GM12878 (cell line): Measurements from ENCODE around the gene ABCC4. TPM values are rescaled to one million over a fixed set of nuclear protein-coding genes. Genes with fewer than 3 reads are reported as not detected.
A peak's percentile ranks its signal among the peaks of the same experiment; 100 is the strongest.

Source experiments
- ATAC-seq: fragments of 200-7000 bp; cut with Tn5 transposase; 3 replicates; pipeline ENCODE4 v1.9.1; 2020; ENCODE audit warnings: mild to moderate bottlenecking, moderate library complexity
- BruUV-seq: library from RNA; stranded (reverse); fragments of 400-500 nt; replicated peaks from 2 replicates; lab custom pipeline; 2021; lab: Mats Ljungman, UMichigan
- CTCF ChIA-PET: fragments of 300-600 bp; sonication (Branson Sonifier 250); formaldehyde crosslinking; extraction: SDS; loops from one replicate; lab custom pipeline; 2021; ENCODE audit warnings: inconsistent platforms; lab: Yijun Ruan, JAX
- POLR2A ChIA-PET: fragments of 350-600 bp; formaldehyde crosslinking; extraction: SDS; loops from one replicate; lab custom pipeline; 2021; ENCODE audit warnings: inconsistent platforms; lab: Charles Lee
- RAD21 ChIA-PET: fragments of 300-600 bp; sonication (Branson Sonifier 250); formaldehyde crosslinking; loops from one replicate; lab custom pipeline; 2023; ENCODE audit warnings: antibody characterized with exemption; ENCODE audit not compliant: unreplicated experiment; lab: Charles Lee
- SMC1A ChIA-PET: fragments of 300-600 bp; sonication (Branson Sonifier 250); formaldehyde crosslinking; loops from one replicate; lab custom pipeline; 2023; ENCODE audit not compliant: unreplicated experiment, uncharacterized antibody; lab: Charles Lee
- DNase-seq: peaks from one replicate; pipeline ENCODE4 v3.0.0-alpha.2; 2011; ENCODE audit warnings: low read depth, low spot score
- FAIRE-seq: peaks from 3 replicates; lab custom pipeline; 2011; peaks lifted over from hg19 to GRCh38; lab: Jason Lieb, UNC
- H2AFZ ChIP-seq: 2 replicates; pipeline ENCODE4 v1.6.0; 2011; ENCODE audit warnings: low read depth, low read length, control low read depth; ENCODE audit not compliant: control insufficient read depth
- H3K27ac ChIP-seq: 2 replicates; pipeline ENCODE4 v1.5.1; 2011; ENCODE audit warnings: control low read depth; ENCODE audit not compliant: control insufficient read depth, insufficient read depth
- H3K27me3 ChIP-seq, 2 experiments: replicated peaks in 1 of 2; 2 replicates each; pipeline versions ENCODE4 v1.6.0 to v1.6.1; 2011; ENCODE audit warnings: low read length in 1 of 2; ENCODE audit not compliant: control insufficient read depth in 2 of 2, insufficient read depth in 2 of 2
- H3K36me3 ChIP-seq, 2 experiments: 2 replicates each; pipeline ENCODE4 v1.5.1; 2011; ENCODE audit warnings: low read length in 1 of 2; ENCODE audit not compliant: control insufficient read depth in 2 of 2, insufficient read depth in 2 of 2
- H3K4me1 ChIP-seq: 2 replicates; pipeline ENCODE4 v1.6.1; 2011; ENCODE audit warnings: mild to moderate bottlenecking, low read length, moderate library complexity, mixed read lengths; ENCODE audit not compliant: control insufficient read depth, insufficient read depth
- H3K4me2 ChIP-seq: 2 replicates; pipeline ENCODE4 v1.6.0; 2011; ENCODE audit warnings: control low read depth; ENCODE audit not compliant: control insufficient read depth, insufficient read depth
- H3K4me3 ChIP-seq: fragments of 200-600 bp; sonication (generic); 2 replicates; pipeline ENCODE4 v1.5.1; 2016
- H3K79me2 ChIP-seq: 2 replicates; pipeline ENCODE4 v1.6.0; 2011; ENCODE audit warnings: low read length; ENCODE audit not compliant: control insufficient read depth, insufficient read depth
- H3K9ac ChIP-seq: 2 replicates; pipeline ENCODE4 v1.8.0; 2011; ENCODE audit warnings: low read length, control low read depth, mixed read lengths; ENCODE audit not compliant: control insufficient read depth, insufficient read depth
- H3K9me3 ChIP-seq: replicated peaks from 3 replicates; pipeline ENCODE4 v1.5.1; 2011; ENCODE audit warnings: mild to moderate bottlenecking, low read length; ENCODE audit not compliant: control insufficient read depth, insufficient read depth
- H4K20me1 ChIP-seq: 2 replicates; pipeline ENCODE4 v1.6.0; 2011; ENCODE audit not compliant: control insufficient read depth, insufficient read depth
- GABPA ChIP-seq: IDR thresholded peaks from 2 replicates; pipeline ENCODE4 v1.6.1; 2014; ENCODE audit warnings: antibody characterized with exemption, low read depth, mild to moderate bottlenecking, inconsistent platforms
- SRF ChIP-seq, 2 experiments: IDR thresholded peaks; 2 replicates each; pipeline ENCODE4 v1.6.1; 2011; ENCODE audit warnings: low read depth in 2 of 2, low read length in 2 of 2, mild to moderate bottlenecking in 1 of 2, moderate library complexity in 1 of 2
- TCF7 ChIP-seq: IDR thresholded peaks from 2 replicates; pipeline ENCODE4 v1.6.1; 2014; ENCODE audit warnings: antibody characterized with exemption, borderline replicate concordance
- ZNF592 ChIP-seq: fragments of 450-650 bp; IDR thresholded peaks from 2 replicates; pipeline ENCODE4 v1.6.1; 2017; ENCODE audit warnings: mild to moderate bottlenecking, moderate library complexity
- ZZZ3 ChIP-seq: IDR thresholded peaks from 2 replicates; pipeline ENCODE4 v1.6.1; 2011; ENCODE audit warnings: low read depth; ENCODE audit not compliant: control insufficient read depth, insufficient read length
- WGBS: methylation state at CpG from one replicate; pipeline ENCODE4 v1.1.6; 2016; ENCODE audit warnings: low lambda C conversion rate; ENCODE audit not compliant: insufficient replicate concordance, insufficient coverage; ENCODE audit errors: missing lambda C conversion rate; 5-methylcytosine and 5-hydroxymethylcytosine counted together
- in situ Hi-C: fragments of 300-500 bp; cut with MboI; formaldehyde crosslinking; loops from 9 replicates; pipeline ENCODE4 v1.14.3; 2018; ENCODE audit warnings: mixed read lengths
- intact Hi-C: fragments of 100-400 bp; cut with micrococcal nuclease; formaldehyde crosslinking; loops from one replicate; pipeline ENCODE4 v1.14.2; 2022; ENCODE audit not compliant: unreplicated experiment
- polyA plus RNA-seq, 11 experiments: library from polyadenylated mRNA; depleted of rRNA in 4 of 11; unstranded in 6 of 11; stranded (reverse) in 5 of 11; fragments of >200 nt; fragmentation: Nextera tagmentation in 4 of 11; fragmentation: Illumina TruSeq in 1 of 11; extraction: Ambion mirVana in 4 of 11; extraction: Trizol in 1 of 11; gene quantifications; 1 replicate in 1 of 11; 2 replicates in 10 of 11; pipeline versions ENCODE4 v1.2.1 to v1.2.3, GENCODE V29; 2011 to 2016; ENCODE audit warnings: inconsistent platforms in 2 of 11, missing spikeins in 2 of 11, low read depth in 1 of 11
- total RNA-seq, 4 experiments: library from RNA; depleted of rRNA in 3 of 4; stranded (reverse); fragments of >200 nt in 3 of 4; fragmentation: Illumina TruSeq in 1 of 4; extraction: Trizol in 1 of 4; gene quantifications; 2 replicates each; pipeline versions ENCODE4 v1.2.1 to v1.2.3, GENCODE V29; 2013 to 2021
- TF ChIP-seq, protein P1 (sequence below): fragments of 450-650 bp; IDR thresholded peaks from 2 replicates; pipeline ENCODE4 v1.6.1; 2018; ENCODE audit warnings: mild to moderate bottlenecking, low read depth, moderate library complexity; ENCODE audit not compliant: partially characterized antibody

Gene ABCC4
- total and polyA plus RNA-seq, 10 of the 15 experiments (the other 5 are each of a cell fraction or from before 2014, with no cell fraction given): 7.2 to 44.4 (median 24.1) TPM

DNA sequence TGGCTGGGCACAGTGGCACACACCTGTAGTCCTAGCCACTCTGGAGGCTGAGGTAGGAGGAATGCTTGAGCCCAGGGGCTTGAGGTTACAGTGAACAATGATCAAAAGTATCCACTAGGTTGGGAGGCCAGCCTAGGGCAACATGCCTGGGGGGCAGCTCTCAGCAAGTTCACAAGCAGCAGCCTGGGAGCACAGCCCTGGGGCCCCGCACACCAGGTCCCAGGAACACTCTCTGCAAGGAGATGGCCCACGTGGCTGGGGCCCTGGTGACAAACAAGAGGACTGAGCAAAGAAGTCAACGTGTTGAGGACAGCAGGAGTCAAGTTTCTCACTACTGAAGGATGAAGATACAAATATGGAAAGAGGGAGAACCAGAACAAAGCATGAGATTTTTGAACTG lies 39.3 kb downstream of the ABCC4 start:
- FAIRE-seq (no peak), ATAC-seq (no peak)
- RAD21 ChIA-PET: interaction anchor here (1.0 to 5.0 kb wide), 8 partner anchors 11 to 119 kb away, joined by 3 to 88 read pairs (median 5); partner anchors contain the start of gene ABCC4
- peaks cover 56% of the 10 kb centered on the region for H3K4me1 ChIP-seq
- no peaks in the 10 kb centered on the region for H4K20me1 ChIP-seq
- H3K27ac ChIP-seq: peak overlapping the region; percentile 91
- CTCF ChIA-PET: interaction anchor here (1.0 to 3.0 kb wide), 7 partner anchors 9 to 73 kb away, joined by 3 to 12 read pairs (median 5); no protein-coding TSS in a partner anchor
- peak overlapping the region; percentile 11; the same call in 1 of the 2 replicates for H3K4me2 ChIP-seq
- intact Hi-C loops: loop anchor here (2.0 to 5.0 kb wide), 3 partner anchors 35 to 70 kb away; partner anchors contain the start of gene ABCC4
- H2AFZ ChIP-seq: no peak overlapping the region
- no peaks in the 10 kb centered on the region for H3K27me3 ChIP-seq
- SMC1A ChIA-PET: interaction anchor here (0.8 to 4.5 kb wide), 17 partner anchors 9 to 121 kb away, joined by 3 to 69 read pairs (median 8); no protein-coding TSS in a partner anchor
- H3K9ac ChIP-seq: peak overlapping the region; percentile 23; the same call in 1 of the 2 replicates
- TF ChIP-seq GABPA: no peak
- TF ChIP-seq, all 136 proteins: peak for 0
- BruUV-seq: no TSS peak
- H3K4me3 ChIP-seq: no peak overlapping the region
- POLR2A ChIA-PET: interaction anchor here (0.8 to 4.9 kb wide), 8 partner anchors 9 to 37 kb away, joined by 3 to 37 read pairs (median 9); partner anchors contain the start of gene ABCC4
- WGBS: 54% methylated on average over 3 of the region's 3 CpGs
- no peak for DNase-seq
- H3K9me3 ChIP-seq: peaks cover under 1% of the 10 kb centered on the region; the same call in 2 of the 3 replicates
- H3K79me2 ChIP-seq: peaks cover 42% of the 10 kb centered on the region
- peaks cover 0 to 10% of the 10 kb centered on the region in 2 experiments; a peak in 3 of 4 replicates for H3K36me3 ChIP-seq
- in situ Hi-C loops: no loop called here

GRCh38 chr13:95260031-95260525 lies 41.2 kb downstream of the ABCC4 start:
- ATAC-seq: peak; percentile 76
- peaks cover 54% of the 10 kb centered on the region for H3K79me2 ChIP-seq
- TF ChIP-seq ZZZ3 (no peak), ZNF592 (no peak), SRF (IDR thresholded peaks at IDR 0.05; ENCODE audit: low read depth in 2 of 2, low read length in 2 of 2) (no peak), TCF7 (no peak)
- TF ChIP-seq, protein P1, sequence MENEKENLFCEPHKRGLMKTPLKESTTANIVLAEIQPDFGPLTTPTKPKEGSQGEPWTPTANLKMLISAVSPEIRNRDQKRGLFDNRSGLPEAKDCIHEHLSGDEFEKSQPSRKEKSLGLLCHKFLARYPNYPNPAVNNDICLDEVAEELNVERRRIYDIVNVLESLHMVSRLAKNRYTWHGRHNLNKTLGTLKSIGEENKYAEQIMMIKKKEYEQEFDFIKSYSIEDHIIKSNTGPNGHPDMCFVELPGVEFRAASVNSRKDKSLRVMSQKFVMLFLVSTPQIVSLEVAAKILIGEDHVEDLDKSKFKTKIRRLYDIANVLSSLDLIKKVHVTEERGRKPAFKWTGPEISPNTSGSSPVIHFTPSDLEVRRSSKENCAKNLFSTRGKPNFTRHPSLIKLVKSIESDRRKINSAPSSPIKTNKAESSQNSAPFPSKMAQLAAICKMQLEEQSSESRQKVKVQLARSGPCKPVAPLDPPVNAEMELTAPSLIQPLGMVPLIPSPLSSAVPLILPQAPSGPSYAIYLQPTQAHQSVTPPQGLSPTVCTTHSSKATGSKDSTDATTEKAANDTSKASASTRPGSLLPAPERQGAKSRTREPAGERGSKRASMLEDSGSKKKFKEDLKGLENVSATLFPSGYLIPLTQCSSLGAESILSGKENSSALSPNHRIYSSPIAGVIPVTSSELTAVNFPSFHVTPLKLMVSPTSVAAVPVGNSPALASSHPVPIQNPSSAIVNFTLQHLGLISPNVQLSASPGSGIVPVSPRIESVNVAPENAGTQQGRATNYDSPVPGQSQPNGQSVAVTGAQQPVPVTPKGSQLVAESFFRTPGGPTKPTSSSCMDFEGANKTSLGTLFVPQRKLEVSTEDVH: no peak

More at GRCh38 chr13:95260031-95260525, 41.2 kb downstream of the ABCC4 start:
- peak overlapping the region; percentile 41; the same call in 1 of the 2 replicates for H3K4me3 ChIP-seq
- H3K36me3 ChIP-seq: peaks cover 0 to 2% of the 10 kb centered on the region in 2 experiments; a peak in 3 of 4 replicates
- peak overlapping the region; percentile 46; the same call in 1 of the 2 replicates for H3K9ac ChIP-seq
- H3K27ac ChIP-seq: peak overlapping the region; percentile 91
- H3K4me1 ChIP-seq: peaks cover 66% of the 10 kb centered on the region
- FAIRE-seq (peak; percentile 74), DNase-seq (peak; percentile 87)
- ChIA-PET CTCF (interaction anchor here (0.9 to 3.0 kb wide), 13 partner anchors 7 to 144 kb away, joined by 3 to 12 read pairs (median 4); no protein-coding TSS in a partner anchor), POLR2A (interaction anchor here (0.8 to 4.9 kb wide), 10 partner anchors 9 to 68 kb away, joined by 3 to 39 read pairs (median 12); partner anchors contain the start of gene ABCC4), RAD21 (interaction anchor here (0.8 to 5.0 kb wide), 15 partner anchors 9 to 144 kb away, joined by 3 to 88 read pairs (median 5); partner anchors contain the start of gene ABCC4), SMC1A (interaction anchor here (0.7 to 4.5 kb wide), 22 partner anchors 9 to 572 kb away, joined by 3 to 69 read pairs (median 7); no protein-coding TSS in a partner anchor)
- WGBS: 5% methylated on average over 7 of the region's 7 CpGs
- in situ Hi-C loops: no loop called here
- no peaks in the 10 kb centered on the region for H3K27me3 ChIP-seq
- no peaks in the 10 kb centered on the region for H4K20me1 ChIP-seq
- peak overlapping the region; percentile 66 for H3K4me2 ChIP-seq
- BruUV-seq: no TSS peak
- no peaks in the 10 kb centered on the region; the same call in 1 of the 3 replicates for H3K9me3 ChIP-seq
- intact Hi-C loops: loop anchor here (1.0 to 5.0 kb wide), 4 partner anchors 21 to 68 kb away; partner anchors contain the start of gene ABCC4
- no peak overlapping the region for H2AFZ ChIP-seq
